Measurements from ENCODE around the gene CCNDBP1.

CCNDBP1 gene

DNA sequence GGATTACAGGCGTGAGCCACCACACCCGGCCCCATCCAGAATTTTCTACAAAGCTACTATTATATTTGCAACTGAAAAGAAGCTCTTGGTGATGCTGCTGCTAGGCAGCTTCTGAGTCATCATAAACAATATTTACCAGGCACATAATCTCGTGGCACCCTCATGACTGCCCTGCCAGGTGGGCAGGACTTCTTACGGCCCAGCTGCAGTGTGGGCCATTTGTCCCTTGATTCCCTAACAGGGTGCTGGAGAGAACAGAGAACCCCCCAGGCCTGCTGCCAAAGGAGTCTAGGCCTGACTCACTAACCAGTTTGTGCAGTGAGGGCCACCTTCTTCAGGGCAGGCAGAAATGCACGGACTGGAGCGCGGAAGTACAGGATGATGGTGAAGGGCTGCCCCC, 30.8 kb downstream of the CCNDBP1 start:
- no peaks in the 10 kb centered on the region for H4K20me1 ChIP-seq (ENCODE audit: control insufficient read depth, insufficient read depth, low read depth, low read length)
- no peak overlapping the region for H3K4me2 ChIP-seq (ENCODE audit: low read length)
- no peaks in the 10 kb centered on the region for H3K79me2 ChIP-seq (ENCODE audit: control insufficient read depth, low read length)
- TF ChIP-seq, protein P1, sequence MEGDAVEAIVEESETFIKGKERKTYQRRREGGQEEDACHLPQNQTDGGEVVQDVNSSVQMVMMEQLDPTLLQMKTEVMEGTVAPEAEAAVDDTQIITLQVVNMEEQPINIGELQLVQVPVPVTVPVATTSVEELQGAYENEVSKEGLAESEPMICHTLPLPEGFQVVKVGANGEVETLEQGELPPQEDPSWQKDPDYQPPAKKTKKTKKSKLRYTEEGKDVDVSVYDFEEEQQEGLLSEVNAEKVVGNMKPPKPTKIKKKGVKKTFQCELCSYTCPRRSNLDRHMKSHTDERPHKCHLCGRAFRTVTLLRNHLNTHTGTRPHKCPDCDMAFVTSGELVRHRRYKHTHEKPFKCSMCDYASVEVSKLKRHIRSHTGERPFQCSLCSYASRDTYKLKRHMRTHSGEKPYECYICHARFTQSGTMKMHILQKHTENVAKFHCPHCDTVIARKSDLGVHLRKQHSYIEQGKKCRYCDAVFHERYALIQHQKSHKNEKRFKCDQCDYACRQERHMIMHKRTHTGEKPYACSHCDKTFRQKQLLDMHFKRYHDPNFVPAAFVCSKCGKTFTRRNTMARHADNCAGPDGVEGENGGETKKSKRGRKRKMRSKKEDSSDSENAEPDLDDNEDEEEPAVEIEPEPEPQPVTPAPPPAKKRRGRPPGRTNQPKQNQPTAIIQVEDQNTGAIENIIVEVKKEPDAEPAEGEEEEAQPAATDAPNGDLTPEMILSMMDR (IDR thresholded peaks at IDR 0.05; ENCODE audit: low read depth, low read length, poor library complexity, severe bottlenecking) = no peak
- no peak for TF ChIP-seq EZH2phosphoT487 (IDR thresholded peaks at IDR 0.05; ENCODE audit: borderline replicate concordance, low read length)
- no peaks in the 10 kb centered on the region for H3K27me3 ChIP-seq (ENCODE audit: control insufficient read depth, low read length)
- no peaks in the 10 kb centered on the region for H3K36me3 ChIP-seq (ENCODE audit: control insufficient read depth, low read length)
- H3K9me3 ChIP-seq (ENCODE audit: control insufficient read depth, insufficient read depth, low read length) = no peaks in the 10 kb centered on the region
- no peaks in the 10 kb centered on the region for H3K9me2 ChIP-seq (replicated peaks; ENCODE audit: control insufficient read depth, low read length)
- H3F3A ChIP-seq (ENCODE audit: control insufficient read depth, insufficient read depth) = no peaks in the 10 kb centered on the region
- H3K4me1 ChIP-seq (ENCODE audit: control insufficient read depth, low read length) = no peaks in the 10 kb centered on the region
- H3K27ac ChIP-seq (ENCODE audit: low read depth, low read length) = no peak overlapping the region
- H3K4me3 ChIP-seq (ENCODE audit: low read length) = no peak overlapping the region

DNA sequence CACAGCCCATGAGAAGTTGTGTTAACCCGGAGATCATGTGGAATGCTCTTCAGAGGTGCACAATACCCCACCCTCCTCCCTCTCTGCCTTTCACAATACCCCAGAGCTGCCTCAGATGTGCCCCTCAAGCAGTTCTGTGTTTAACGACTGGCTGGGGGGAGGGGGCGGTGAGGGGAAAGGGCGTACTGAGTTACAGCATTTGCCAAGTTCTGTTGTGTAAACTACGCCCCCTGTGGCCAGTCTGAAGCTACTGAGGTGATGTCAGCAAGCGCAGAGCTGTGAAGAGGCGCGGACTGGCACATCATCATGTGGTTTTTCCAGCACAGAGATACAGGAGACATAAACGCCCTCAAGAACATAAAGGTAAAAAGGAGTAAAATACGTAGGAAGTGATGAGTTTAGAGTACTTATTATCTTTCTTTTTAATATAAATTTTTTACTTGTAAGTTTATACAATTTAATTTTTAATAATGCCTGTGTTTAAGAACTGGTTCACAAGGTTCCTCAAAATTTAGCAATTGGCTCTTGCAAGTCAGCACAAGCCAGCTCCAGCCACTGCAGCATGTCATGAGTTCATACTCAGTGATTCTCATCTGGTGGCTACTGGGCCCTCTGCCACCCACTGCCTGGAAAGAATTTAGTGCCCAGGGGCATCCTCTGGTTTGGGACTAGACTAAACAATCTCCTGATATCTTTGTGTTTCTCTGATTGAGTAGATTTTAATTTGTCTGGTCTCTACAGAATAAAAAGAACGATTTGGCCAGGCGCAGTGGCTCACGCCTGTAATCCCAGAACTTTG, 33.9 kb downstream of the CCNDBP1 start:
- H3K4me1 ChIP-seq (ENCODE audit: control insufficient read depth, low read length) = no peaks in the 10 kb centered on the region
- H3K79me2 ChIP-seq (ENCODE audit: control insufficient read depth, low read length) = no peaks in the 10 kb centered on the region
- no peak overlapping the region for H3K4me2 ChIP-seq (ENCODE audit: low read length)
- H3K9me2 ChIP-seq (replicated peaks; ENCODE audit: control insufficient read depth, low read length) = no peaks in the 10 kb centered on the region
- H3K4me3 ChIP-seq (ENCODE audit: low read length) = no peak overlapping the region
- TF ChIP-seq EZH2phosphoT487 (IDR thresholded peaks at IDR 0.05; ENCODE audit: borderline replicate concordance, low read length) = no peak
- TF ChIP-seq, protein P1 (IDR thresholded peaks at IDR 0.05; ENCODE audit: low read depth, low read length, poor library complexity, severe bottlenecking) = peak; percentile 41
- no peaks in the 10 kb centered on the region for H3F3A ChIP-seq (ENCODE audit: control insufficient read depth, insufficient read depth)
- H4K20me1 ChIP-seq (ENCODE audit: control insufficient read depth, insufficient read depth, low read depth, low read length) = no peaks in the 10 kb centered on the region
- no peaks in the 10 kb centered on the region; the same call in 1 of the 2 replicates for H3K27me3 ChIP-seq (ENCODE audit: control insufficient read depth, low read length)
- H3K9me3 ChIP-seq (ENCODE audit: control insufficient read depth, insufficient read depth, low read length) = no peaks in the 10 kb centered on the region
- H3K36me3 ChIP-seq (ENCODE audit: control insufficient read depth, low read length) = no peaks in the 10 kb centered on the region
- H3K27ac ChIP-seq (ENCODE audit: low read depth, low read length) = no peak overlapping the region

DNA sequence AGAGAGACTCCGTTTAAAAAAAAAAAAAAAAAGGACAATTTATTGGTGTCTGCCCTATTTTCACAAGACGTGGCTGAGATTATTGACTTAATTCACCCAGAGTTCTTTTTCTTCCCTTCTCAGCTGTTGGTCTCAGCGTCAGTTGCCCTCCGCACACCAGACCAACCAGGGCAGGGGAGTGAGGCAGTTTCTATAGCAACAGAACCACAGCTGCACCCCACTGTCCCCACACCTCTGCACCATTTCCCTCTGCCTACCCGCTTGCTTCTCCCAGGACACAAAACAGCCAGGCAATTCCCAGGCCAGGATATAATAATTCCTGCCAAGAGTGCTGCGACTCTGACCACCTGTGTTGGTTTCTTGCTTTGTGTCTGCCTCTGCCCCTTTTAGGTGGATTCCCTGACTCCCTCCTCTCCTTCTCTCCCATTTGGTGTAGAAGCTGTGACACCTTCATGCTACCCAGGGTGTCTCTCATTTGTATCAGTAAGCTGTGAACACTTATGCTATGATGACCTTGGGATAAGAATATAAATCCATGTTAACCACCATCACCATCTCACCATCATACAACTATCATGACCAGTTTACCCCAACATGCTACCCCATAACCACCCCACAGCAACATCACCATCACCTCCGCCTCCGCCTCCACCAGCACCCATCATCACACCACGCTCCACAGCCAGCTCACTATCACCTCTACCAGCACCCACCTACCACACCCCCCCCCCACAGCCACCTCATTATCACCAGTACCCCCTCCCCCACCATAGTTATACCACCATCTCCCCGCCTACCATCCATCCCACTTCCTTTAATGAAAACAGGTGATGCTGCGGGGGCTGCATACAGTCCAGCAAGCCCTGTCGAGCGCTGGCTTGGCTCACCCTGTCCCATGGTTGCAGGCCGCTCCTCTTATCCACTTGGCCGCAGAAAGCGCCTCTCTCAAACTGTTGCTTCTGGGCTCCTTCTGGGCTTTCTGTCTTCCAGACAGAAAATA, 35.0 kb downstream of the CCNDBP1 start:
- Histone ChIP-seq H3K9me2 (replicated peaks; ENCODE audit: control insufficient read depth, low read length) (no peaks in the 10 kb centered on the region), H3K27ac (ENCODE audit: low read depth, low read length) (no peak overlapping the region), H3K4me3 (ENCODE audit: low read length) (no peak overlapping the region), H3K36me3 (ENCODE audit: control insufficient read depth, low read length) (no peaks in the 10 kb centered on the region), H3K79me2 (ENCODE audit: control insufficient read depth, low read length) (no peaks in the 10 kb centered on the region), H3K4me2 (ENCODE audit: low read length) (no peak overlapping the region), H3K27me3 (ENCODE audit: control insufficient read depth, low read length) (no peaks in the 10 kb centered on the region; the same call in 1 of the 2 replicates), H3F3A (ENCODE audit: control insufficient read depth, insufficient read depth) (no peaks in the 10 kb centered on the region), H4K20me1 (ENCODE audit: control insufficient read depth, insufficient read depth, low read depth, low read length) (no peaks in the 10 kb centered on the region), H3K9me3 (ENCODE audit: control insufficient read depth, insufficient read depth, low read length) (no peaks in the 10 kb centered on the region), H3K4me1 (ENCODE audit: control insufficient read depth, low read length) (no peaks in the 10 kb centered on the region)
- TF ChIP-seq, protein P1 (IDR thresholded peaks at IDR 0.05; ENCODE audit: low read depth, low read length, poor library complexity, severe bottlenecking) = no peak

Measured in DOHH2 (cell line).